IMR-90 (cell line): ENCODE measurements around the gene CADM1. TPM values are rescaled to one million over a fixed set of nuclear protein-coding genes. Genes with fewer than 3 reads are reported as not detected.

Experiments used
- ATAC-seq: fragments of 200-7000 bp; cut with Tn5 transposase; 2 replicates; pipeline ENCODE4 v1.9.1; 2020; ENCODE audit warnings: low read depth, mild to moderate bottlenecking, moderate library complexity
- BruUV-seq: library from RNA; stranded (reverse); fragments of 400-500 nt; replicated peaks from 2 replicates; lab custom pipeline; 2021; lab: Mats Ljungman, UMichigan
- CTCF ChIA-PET: fragments of 300-600 bp; formaldehyde crosslinking; extraction: SDS; loops from one replicate; lab custom pipeline; 2021; ENCODE audit warnings: antibody characterized with exemption; lab: Yijun Ruan, JAX
- POLR2A ChIA-PET: fragments of 300-600 bp; sonication (Branson Sonifier 250); formaldehyde crosslinking; loops from one replicate; lab custom pipeline; 2022; ENCODE audit warnings: antibody characterized with exemption; ENCODE audit not compliant: unreplicated experiment; lab: Charles Lee
- DNase-seq: peaks from one replicate; pipeline ENCODE4 v3.0.0; 2013
- H2AFZ ChIP-seq: replicated peaks from 2 replicates; pipeline ENCODE3; 2013; ENCODE audit warnings: low read length, mild to moderate bottlenecking; ENCODE audit not compliant: poor library complexity
- H2AK5ac ChIP-seq: 2 replicates; pipeline ENCODE4 v1.6.1; 2013; ENCODE audit warnings: low read depth, low read length, inconsistent platforms
- H2AK9ac ChIP-seq: replicated peaks from 2 replicates; pipeline ENCODE3; 2013; ENCODE audit warnings: mild to moderate bottlenecking, low read depth, low read length, moderate library complexity; ENCODE audit not compliant: poor library complexity
- H2BK120ac ChIP-seq: 2 replicates; pipeline ENCODE4 v1.6.1; 2013; ENCODE audit warnings: low read depth, low read length, inconsistent platforms
- H2BK15ac ChIP-seq: 3 replicates; pipeline ENCODE4 v1.6.1; 2013; ENCODE audit warnings: low read depth, low read length, inconsistent platforms
- H2BK20ac ChIP-seq: 2 replicates; pipeline ENCODE4 v1.6.1; 2013; ENCODE audit warnings: low read depth, mild to moderate bottlenecking, inconsistent platforms, low read length, moderate library complexity
- H2BK5ac ChIP-seq: 2 replicates; pipeline ENCODE4 v1.6.1; 2013; ENCODE audit warnings: mild to moderate bottlenecking, low read depth, low read length, inconsistent platforms; ENCODE audit not compliant: poor library complexity, severe bottlenecking
- H3K14ac ChIP-seq: replicated peaks from 2 replicates; pipeline ENCODE4 v1.6.1; 2013; ENCODE audit warnings: low read depth, low read length, inconsistent platforms
- H3K18ac ChIP-seq: 2 replicates; pipeline ENCODE4 v1.6.1; 2013; ENCODE audit warnings: low read depth, low read length, control low read depth
- H3K23ac ChIP-seq: 2 replicates; pipeline ENCODE4 v1.6.1; 2013; ENCODE audit warnings: low read depth, low read length, inconsistent platforms
- H3K27ac ChIP-seq: 2 replicates; pipeline ENCODE4 v1.5.1; 2013; ENCODE audit warnings: mild to moderate bottlenecking, control low read depth, low read length; ENCODE audit not compliant: insufficient read depth
- H3K27me3 ChIP-seq: 2 replicates; pipeline ENCODE4 v1.6.1; 2013; ENCODE audit warnings: low read length; ENCODE audit not compliant: control insufficient read depth, insufficient read depth
- H3K36me3 ChIP-seq: 2 replicates; pipeline ENCODE4 v1.6.1; 2013; ENCODE audit warnings: low read length, mixed read lengths; ENCODE audit not compliant: control insufficient read depth, insufficient read depth
- H3K4ac ChIP-seq: 2 replicates; pipeline ENCODE4 v1.6.1; 2013; ENCODE audit warnings: low read depth, low read length, inconsistent platforms
- H3K4me1 ChIP-seq: 2 replicates; pipeline ENCODE4 v1.6.1; 2013; ENCODE audit warnings: low read length, mixed read lengths; ENCODE audit not compliant: control insufficient read depth, insufficient read depth
- H3K4me2 ChIP-seq: 2 replicates; pipeline ENCODE4 v1.6.1; 2013; ENCODE audit warnings: low read depth, mild to moderate bottlenecking, control low read depth, low read length, moderate library complexity
- H3K4me3 ChIP-seq: 2 replicates; pipeline ENCODE4 v1.5.1; 2013; ENCODE audit warnings: low read depth, mild to moderate bottlenecking, control low read depth, low read length, moderate library complexity; ENCODE audit not compliant: insufficient read depth
- H3K56ac ChIP-seq: 2 replicates; pipeline ENCODE4 v1.6.1; 2013; ENCODE audit warnings: low read length, inconsistent platforms; ENCODE audit not compliant: insufficient read depth; ENCODE audit errors: extremely low read depth
- H3K79me1 ChIP-seq, 2 experiments: 2 replicates each; pipeline ENCODE4 v1.6.1; 2013; ENCODE audit warnings: low read length in 2 of 2, inconsistent platforms in 1 of 2, low read depth in 1 of 2
- H3K9ac ChIP-seq: 2 replicates; pipeline ENCODE4 v1.6.1; 2013; ENCODE audit warnings: low read depth, low read length, control low read depth
- H3K9me1 ChIP-seq: 2 replicates; pipeline ENCODE4 v1.6.1; 2013; ENCODE audit warnings: low read length, inconsistent platforms; ENCODE audit not compliant: insufficient read depth
- H3K9me3 ChIP-seq: 2 replicates; pipeline ENCODE4 v1.6.1; 2013; ENCODE audit warnings: low read length; ENCODE audit not compliant: control insufficient read depth, insufficient read depth
- H4K20me1 ChIP-seq: 2 replicates; pipeline ENCODE4 v1.6.1; 2013; ENCODE audit warnings: low read length, inconsistent platforms; ENCODE audit not compliant: insufficient read depth
- H4K5ac ChIP-seq: 2 replicates; pipeline ENCODE4 v1.6.1; 2013; ENCODE audit warnings: mild to moderate bottlenecking, low read depth, low read length, control low read depth
- H4K8ac ChIP-seq, 2 experiments: 2 replicates each; pipeline ENCODE4 v1.6.1; 2013; ENCODE audit warnings: low read depth in 2 of 2, low read length in 2 of 2, control low read depth in 1 of 2, inconsistent platforms in 1 of 2
- H4K91ac ChIP-seq: 2 replicates; pipeline ENCODE4 v1.6.1; 2013; ENCODE audit warnings: low read depth, low read length, inconsistent platforms; ENCODE audit not compliant: insufficient read depth
- BHLHE40 ChIP-seq: fragments of 150-350 bp; IDR thresholded peaks from 2 replicates; pipeline ENCODE4 v1.6.1; 2016; ENCODE audit warnings: mild to moderate bottlenecking, low read depth, low read length
- CEBPB ChIP-seq: IDR thresholded peaks from 2 replicates; pipeline ENCODE4 v1.6.1; 2012; ENCODE audit warnings: low read depth, low read length, improper control_type of control experiment
- CTCF ChIP-seq: conservative IDR thresholded peaks from 2 replicates; pipeline ENCODE4 v1.5.1; 2012; ENCODE audit warnings: mild to moderate bottlenecking, low read depth, low read length, improper control_type of control experiment
- ELK1 ChIP-seq: fragments of 150-350 bp; IDR thresholded peaks from 2 replicates; pipeline ENCODE4 v1.6.1; 2016; ENCODE audit warnings: low read depth, mild to moderate bottlenecking, low read length, moderate library complexity, borderline replicate concordance
- FOS ChIP-seq: fragments of 150-350 bp; IDR thresholded peaks from 2 replicates; pipeline ENCODE4 v1.6.1; 2016; ENCODE audit warnings: low read depth, low read length
- MAFK ChIP-seq: IDR thresholded peaks from 2 replicates; pipeline ENCODE4 v1.6.1; 2012; ENCODE audit warnings: low read depth, low read length, improper control_type of control experiment
- MAZ ChIP-seq: IDR thresholded peaks from 2 replicates; pipeline ENCODE4 v1.6.1; 2012; ENCODE audit warnings: low read depth, mild to moderate bottlenecking, low read length, improper control_type of control experiment, moderate library complexity, borderline replicate concordance
- MXI1 ChIP-seq: IDR thresholded peaks from 2 replicates; pipeline ENCODE4 v1.6.1; 2012; ENCODE audit warnings: low read depth, mild to moderate bottlenecking, low read length, moderate library complexity, borderline replicate concordance
- NFE2L2 ChIP-seq: fragments of 150-350 bp; IDR thresholded peaks from 2 replicates; pipeline ENCODE4 v1.6.1; 2016; ENCODE audit warnings: low read depth, mild to moderate bottlenecking, low read length
- RAD21 ChIP-seq: IDR thresholded peaks from 2 replicates; pipeline ENCODE4 v1.6.1; 2012; ENCODE audit warnings: low read length, improper control_type of control experiment
- RCOR1 ChIP-seq: IDR thresholded peaks from 2 replicates; pipeline ENCODE4 v1.6.1; 2012; ENCODE audit warnings: mild to moderate bottlenecking, low read length, improper control_type of control experiment; ENCODE audit not compliant: insufficient replicate concordance
- RFX5 ChIP-seq: IDR thresholded peaks from 2 replicates; pipeline ENCODE4 v1.8.0; 2012; ENCODE audit warnings: low read depth, mild to moderate bottlenecking, low read length, moderate library complexity
- SMC3 ChIP-seq: fragments of 150-350 bp; IDR thresholded peaks from 2 replicates; pipeline ENCODE4 v1.6.1; 2016; ENCODE audit warnings: low read depth, mild to moderate bottlenecking, antibody characterized with exemption, low read length, moderate library complexity
- USF2 ChIP-seq: fragments of 150-350 bp; IDR thresholded peaks from 2 replicates; pipeline ENCODE4 v1.6.1; 2017; ENCODE audit warnings: mild to moderate bottlenecking, antibody characterized with exemption, low read length, low read depth
- WGBS, 2 experiments: methylation state at CpG; one replicate each; pipeline versions ENCODE4 v1.1.5 to v1.1.7; 2013; ENCODE audit warnings: missing lambda C conversion rate in 2 of 2; ENCODE audit not compliant: insufficient read length in 1 of 2; ENCODE audit errors: extremely low coverage in 2 of 2; 5-methylcytosine and 5-hydroxymethylcytosine counted together
- dilution Hi-C: fragments of 300-500 bp; cut with HindIII; formaldehyde crosslinking; loops from one replicate; pipeline ENCODE4 v1.14.3; 2018; ENCODE audit warnings: low sequenced_read_pairs; ENCODE audit not compliant: unreplicated experiment
- in situ Hi-C: fragments of 300-500 bp; cut with MboI; formaldehyde crosslinking; loops from 3 replicates; pipeline ENCODE4 v1.14.3; 2019; ENCODE audit warnings: low sequenced_read_pairs, inconsistent platforms, mixed read lengths
- intact Hi-C: fragments of 100-400 bp; cut with micrococcal nuclease; formaldehyde crosslinking; loops from 2 replicates; pipeline ENCODE4 v1.10.0; 2022
- polyA plus RNA-seq, 3 experiments: library from polyadenylated mRNA; depleted of rRNA; stranded (reverse); fragments of >200 nt; gene quantifications; 2 replicates each; pipeline ENCODE4 v1.2.3, GENCODE V29; 2012; ENCODE audit warnings: low replicate concordance in 1 of 3
- total RNA-seq: library from RNA; depleted of rRNA; stranded (reverse); fragments of >200 nt; gene quantifications from 2 replicates; pipeline ENCODE4 v1.2.3, GENCODE V29; 2012

CADM1 gene
- total and polyA plus RNA-seq, 2 of the 4 experiments (the other 2 are of a cell fraction) = 28.8 to 77.1 TPM

DNA sequence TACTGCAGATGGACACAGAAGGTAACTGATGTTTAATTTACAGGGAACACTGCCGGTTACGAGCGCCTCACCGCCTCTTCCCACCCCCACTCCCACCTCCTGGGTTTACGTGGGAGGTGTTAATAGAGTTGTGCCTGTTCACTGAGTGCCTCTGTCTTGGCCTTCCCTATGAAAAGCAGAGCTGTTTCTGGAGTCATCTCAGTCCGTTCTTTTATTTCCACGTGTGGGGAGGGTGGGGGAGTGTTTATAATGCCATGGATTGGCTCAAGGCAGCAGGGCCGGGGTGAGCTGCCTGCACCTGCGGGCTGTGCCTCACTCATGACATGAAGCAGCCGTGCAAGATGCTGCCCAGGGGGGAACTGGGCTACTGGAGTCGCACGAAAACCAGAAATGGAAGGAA lies 322.7 kb downstream of the CADM1 start:
- Histone ChIP-seq H3K9ac (no peak overlapping the region), H3K79me1 (no peaks in the 10 kb centered on the region), H3K36me3 (peaks cover under 1% of the 10 kb centered on the region; the same call in 1 of the 2 replicates), H3K4ac (no peak overlapping the region), H3K4me3 (no peak overlapping the region), H4K91ac (no peak overlapping the region), H3K27me3 (no peaks in the 10 kb centered on the region), H3K4me1 (no peaks in the 10 kb centered on the region), H2BK20ac (no peak overlapping the region), H2BK15ac (no peak overlapping the region), H2BK120ac (no peak overlapping the region), H3K4me2 (no peak overlapping the region), H3K9me3 (no peaks in the 10 kb centered on the region), H4K5ac (no peak overlapping the region), H2AK5ac (no peak overlapping the region), H4K8ac (no peak overlapping the region), H3K56ac (no peak overlapping the region), H3K23ac (no peak overlapping the region), H3K14ac (no peak overlapping the region), H3K27ac (no peak overlapping the region), H2BK5ac (no peak overlapping the region), H2AK9ac (no peak overlapping the region), H2AFZ (no peak overlapping the region), H4K20me1 (no peaks in the 10 kb centered on the region), H3K18ac (no peak overlapping the region), H3K9me1 (no peaks in the 10 kb centered on the region)
- CTCF ChIA-PET = interaction anchor here (1.1 to 1.4 kb wide), 2 partner anchors 11 to 12 kb away, joined by 3 read pairs; no protein-coding TSS in a partner anchor
- ATAC-seq = no peak
- DNase-seq = no peak
- no TSS peak for BruUV-seq
- intact Hi-C loops = no loop called here
- 75% methylated on average over 3 of the region's 12 CpGs; no CpG with 5 or more reads in 1 of the 2 experiments for WGBS, 2 experiments
- dilution Hi-C loops = no loop called here
- TF ChIP-seq MXI1 (no peak), RAD21 (no peak), RFX5 (no peak), BHLHE40 (no peak), MAFK (no peak), MAZ (no peak), ELK1 (no peak), USF2 (no peak), CTCF (no peak), NFE2L2 (no peak), RCOR1 (no peak), SMC3 (no peak), CEBPB (no peak), FOS (no peak)
- in situ Hi-C loops = no loop called here
- POLR2A ChIA-PET = no interaction called here
